HL-60 (cell line): Measurements from ENCODE around the gene AMIGO2.

Source experiments
- CTCF ChIP-seq: IDR thresholded peaks from one replicate; pipeline ENCODE4 v1.5.1; 2011; ENCODE audit warnings: low read length, control low read depth, inconsistent platforms; ENCODE audit not compliant: insufficient read depth
- GABPA ChIP-seq: IDR thresholded peaks from 2 replicates; pipeline ENCODE4 v1.6.1; 2012; ENCODE audit warnings: low read depth
- POLR2AphosphoS5 ChIP-seq: IDR thresholded peaks from 2 replicates; pipeline ENCODE4 v1.6.1; 2012; ENCODE audit warnings: low read depth
- REST ChIP-seq: IDR thresholded peaks from 2 replicates; pipeline ENCODE4 v1.6.1; 2012; ENCODE audit warnings: low read depth; ENCODE audit not compliant: insufficient replicate concordance

- TF ChIP-seq CTCF = no peak
- no peak for TF ChIP-seq REST
- TF ChIP-seq POLR2AphosphoS5 = no peak
- no peak for TF ChIP-seq GABPA
Measured at GRCh38 chr12:47087088-47087688, 7.4 kb upstream of the AMIGO2 start.
